ENCODE results near the gene PRKCA. TPM values are rescaled to one million over a fixed set of nuclear protein-coding genes. Genes with fewer than 3 reads are reported as not detected.

PRKCA gene
- total RNA-seq, 1 donor from 2014 or later = 4.3 TPM

GRCh38 chr17:66767154-66767933 lies 464.9 kb downstream of the PRKCA start:
- no peak for DNase-seq (ENCODE audit: low spot score)

- DNase-seq (ENCODE audit: low spot score) = no peak
Observed at GRCh38 chr17:66769911-66770310, 467.5 kb downstream of the PRKCA start.

- DNase-seq (ENCODE audit: low spot score) = no peak
Observed at GRCh38 chr17:66772148-66772812, 469.9 kb downstream of the PRKCA start.

- DNase-seq (ENCODE audit: low spot score) = no peak
Observed at GRCh38 chr17:66775271-66775670, 472.9 kb downstream of the PRKCA start.

- no peak for DNase-seq (ENCODE audit: low spot score)
Observed at GRCh38 chr17:66775881-66776400, 473.5 kb downstream of the PRKCA start.

- DNase-seq (ENCODE audit: low spot score) = no peak
Observed at GRCh38 chr17:66776999-66777688, 474.7 kb downstream of the PRKCA start.

GRCh38 chr17:66777689-66778225 lies 475.3 kb downstream of the PRKCA start:
- DNase-seq (ENCODE audit: low spot score) = peak; percentile 5

- DNase-seq (ENCODE audit: low spot score) = no peak
Observed at GRCh38 chr17:66778531-66779236, 476.3 kb downstream of the PRKCA start.

- no peak for DNase-seq (ENCODE audit: low spot score)
Observed at GRCh38 chr17:66779237-66779606, 476.8 kb downstream of the PRKCA start.

- DNase-seq (ENCODE audit: low spot score) = no peak
Observed at GRCh38 chr17:66781135-66781534, 478.7 kb downstream of the PRKCA start.

- no peak for DNase-seq (ENCODE audit: low spot score)
Observed at GRCh38 chr17:66782851-66783250, 480.4 kb downstream of the PRKCA start.

GRCh38 chr17:66783656-66784381 lies 481.4 kb downstream of the PRKCA start:
- DNase-seq (ENCODE audit: low spot score) = no peak

- no peak for DNase-seq (ENCODE audit: low spot score)
Observed at GRCh38 chr17:66784621-66785364, 482.4 kb downstream of the PRKCA start.

- DNase-seq (ENCODE audit: low spot score) = no peak
Observed at GRCh38 chr17:66786107-66786506, 483.7 kb downstream of the PRKCA start.

- no peak for DNase-seq (ENCODE audit: low spot score)
Observed at GRCh38 chr17:66787914-66788313, 485.5 kb downstream of the PRKCA start.

GRCh38 chr17:66789093-66789492 lies 486.7 kb downstream of the PRKCA start:
- no peak for DNase-seq (ENCODE audit: low spot score)

- DNase-seq (ENCODE audit: low spot score) = no peak
Observed at GRCh38 chr17:66789961-66790437, 487.6 kb downstream of the PRKCA start.

GRCh38 chr17:66790501-66791061 lies 488.2 kb downstream of the PRKCA start:
- DNase-seq (ENCODE audit: low spot score) = no peak

- peak; percentile 29 for DNase-seq (ENCODE audit: low spot score)
Observed at GRCh38 chr17:66791347-66791746, 488.9 kb downstream of the PRKCA start.

- DNase-seq (ENCODE audit: low spot score) = no peak
Observed at GRCh38 chr17:66793814-66794213, 491.4 kb downstream of the PRKCA start.

Measured in umbilical cord (tissue), 2 donors.